ENCODE results near the gene KDM5B. TPM values are rescaled to one million over a fixed set of nuclear protein-coding genes. Genes with fewer than 3 reads are reported as not detected.
A peak's percentile ranks its signal among the peaks of the same experiment; 100 is the strongest.
"Not testable (repeated sequence)": the region's sequence is repeated elsewhere in the genome, so short reads cannot be mapped to it uniquely, and the experiment has no call there.

KDM5B gene
- total and polyA plus RNA-seq, 3 experiments from 2014 or later, result 14.2 to 22.7 (median 18.6) TPM

- H3K4me1 Mint-ChIP-seq, result no peaks in the 10 kb centered on the region
- DNase-seq, result no peak
- POLR2A ChIA-PET, result no interaction called here
Observed at GRCh38 chr1:202742496-202742895, 65.7 kb downstream of the KDM5B start.

GRCh38 chr1:202733251-202733650 lies 75.0 kb downstream of the KDM5B start:
- ChIA-PET POLR2A (no interaction called here), CTCF (interaction anchor here (1.2 to 1.9 kb wide), 2 partner anchors 10 to 13 kb away, joined by 3 to 4 read pairs; no protein-coding TSS in a partner anchor)
- Histone ChIP-seq H3K9me3 (ENCODE audit: low read length) (no peaks in the 10 kb centered on the region), H3K4me3 (ENCODE audit: low read length) (no peak overlapping the region), H3K27me3 (ENCODE audit: insufficient read depth, low read length, poor library complexity, severe bottlenecking) (no peaks in the 10 kb centered on the region), H3K27ac (ENCODE audit: low read depth, low read length) (no peak overlapping the region), H3K4me1 (ENCODE audit: insufficient read depth, low read length) (no peaks in the 10 kb centered on the region), H3K36me3 (ENCODE audit: insufficient read depth, low read length) (peaks cover 39% of the 10 kb centered on the region)
- peak overlapping the region in 1 of 8 donors; percentile 48 for H3K27ac Mint-ChIP-seq
- no peaks in the 10 kb centered on the region for H3K27me3 Mint-ChIP-seq
- no peak overlapping the region for H3K4me3 Mint-ChIP-seq
- no peaks in the 10 kb centered on the region for H3K9me3 Mint-ChIP-seq
- H3K36me3 Mint-ChIP-seq, result peaks cover 7 to 86% (median 47%) of the 10 kb centered on the region in 3 donors
- no peak for DNase-seq
- no peaks in the 10 kb centered on the region for H3K4me1 Mint-ChIP-seq

More at GRCh38 chr1:202742496-202742895, 65.7 kb downstream of the KDM5B start:
- no peak overlapping the region for H3K4me3 Mint-ChIP-seq
- Histone ChIP-seq H3K27ac (ENCODE audit: low read depth, low read length) (no peak overlapping the region), H3K27me3 (ENCODE audit: insufficient read depth, low read length, poor library complexity, severe bottlenecking) (no peaks in the 10 kb centered on the region), H3K36me3 (ENCODE audit: insufficient read depth, low read length) (peaks cover 48% of the 10 kb centered on the region), H3K4me1 (ENCODE audit: insufficient read depth, low read length) (no peaks in the 10 kb centered on the region), H3K9me3 (ENCODE audit: low read length) (no peaks in the 10 kb centered on the region), H3K4me3 (ENCODE audit: low read length) (no peak overlapping the region)
- no peaks in the 10 kb centered on the region for H3K27me3 Mint-ChIP-seq
- H3K27ac Mint-ChIP-seq, result no peak overlapping the region
- H3K36me3 Mint-ChIP-seq, result peaks cover 14 to 73% (median 37%) of the 10 kb centered on the region in 3 donors
- CTCF ChIA-PET, result no interaction called here
- H3K9me3 Mint-ChIP-seq, result peaks cover 0 to 2% (median 0%) of the 10 kb centered on the region in 5 donors

- Mint-ChIP-seq H3K4me1 (no peaks in the 10 kb centered on the region), H3K9me3 (no peaks in the 10 kb centered on the region), H3K4me3 (no peak overlapping the region), H3K27me3 (no peaks in the 10 kb centered on the region), H3K27ac (no peak overlapping the region), H3K36me3 (peaks cover 8 to 74% (median 42%) of the 10 kb centered on the region in 3 donors)
- POLR2A ChIA-PET, result no interaction called here
- no peaks in the 10 kb centered on the region for H3K9me3 ChIP-seq (ENCODE audit: low read length)
- CTCF ChIA-PET, result interaction anchor here (2.8 kb wide), 1 partner anchor 9 kb away, joined by 16 read pairs; no protein-coding TSS in a partner anchor
- no peaks in the 10 kb centered on the region for H3K4me1 ChIP-seq (ENCODE audit: insufficient read depth, low read length)
- no peaks in the 10 kb centered on the region for H3K27me3 ChIP-seq (ENCODE audit: insufficient read depth, low read length, poor library complexity, severe bottlenecking)
- DNase-seq, result no peak
- peaks cover 19% of the 10 kb centered on the region for H3K36me3 ChIP-seq (ENCODE audit: insufficient read depth, low read length)
- H3K27ac ChIP-seq (ENCODE audit: low read depth, low read length), result no peak overlapping the region
- H3K4me3 ChIP-seq (ENCODE audit: low read length), result no peak overlapping the region
Observed at GRCh38 chr1:202728951-202729350, 79.3 kb downstream of the KDM5B start.

GRCh38 chr1:202725526-202725925 lies 82.7 kb downstream of the KDM5B start:
- Mint-ChIP-seq H3K9me3 (no peaks in the 10 kb centered on the region), H3K4me1 (no peaks in the 10 kb centered on the region), H3K27me3 (no peaks in the 10 kb centered on the region), H3K4me3 (no peak overlapping the region), H3K36me3 (peaks cover 8 to 40% (median 27%) of the 10 kb centered on the region in 3 donors), H3K27ac (peak overlapping the region in 1 of 8 donors; percentile 60)
- Histone ChIP-seq H3K4me1 (ENCODE audit: insufficient read depth, low read length) (no peaks in the 10 kb centered on the region), H3K36me3 (ENCODE audit: insufficient read depth, low read length) (peaks cover 9% of the 10 kb centered on the region), H3K9me3 (ENCODE audit: low read length) (no peaks in the 10 kb centered on the region), H3K4me3 (ENCODE audit: low read length) (no peak overlapping the region), H3K27ac (ENCODE audit: low read depth, low read length) (no peak overlapping the region), H3K27me3 (ENCODE audit: insufficient read depth, low read length, poor library complexity, severe bottlenecking) (no peaks in the 10 kb centered on the region)
- DNase-seq, result no peak
- ChIA-PET POLR2A (no interaction called here), CTCF (interaction anchor here (1.6 kb wide), 1 partner anchor 532 kb away, joined by 4 read pairs; the partner anchor contains the start of gene LGR6)

GRCh38 chr1:202723708-202724107 lies 84.5 kb downstream of the KDM5B start:
- Histone ChIP-seq H3K36me3 (ENCODE audit: insufficient read depth, low read length) (no peaks in the 10 kb centered on the region), H3K9me3 (ENCODE audit: low read length) (no peaks in the 10 kb centered on the region), H3K27ac (ENCODE audit: low read depth, low read length) (no peak overlapping the region), H3K27me3 (ENCODE audit: insufficient read depth, low read length, poor library complexity, severe bottlenecking) (no peaks in the 10 kb centered on the region), H3K4me1 (ENCODE audit: insufficient read depth, low read length) (no peaks in the 10 kb centered on the region), H3K4me3 (ENCODE audit: low read length) (no peak overlapping the region)
- Mint-ChIP-seq H3K4me3 (no peak overlapping the region), H3K27ac (peak overlapping the region in 2 of 8 donors; percentile 2 to 44), H3K9me3 (no peaks in the 10 kb centered on the region), H3K27me3 (no peaks in the 10 kb centered on the region), H3K4me1 (peaks cover 0 to 4% (median 1%) of the 10 kb centered on the region in 3 donors), H3K36me3 (peaks cover 4 to 22% (median 10%) of the 10 kb centered on the region in 3 donors)
- no peak for DNase-seq
- CTCF ChIA-PET, result interaction anchor here (1.0 kb wide), 1 partner anchor 9 kb away, joined by 4 read pairs; no protein-coding TSS in a partner anchor
- POLR2A ChIA-PET, result no interaction called here

- H3K9me3 Mint-ChIP-seq; H3K4me1 Mint-ChIP-seq; DNase-seq; H3K36me3 ChIP-seq (ENCODE audit: insufficient read depth, low read length); H3K9me3 ChIP-seq (ENCODE audit: low read length); POLR2A ChIA-PET; H3K27me3 ChIP-seq (ENCODE audit: insufficient read depth, low read length, poor library complexity, severe bottlenecking); H3K27me3 Mint-ChIP-seq; H3K27ac Mint-ChIP-seq; H3K4me3 Mint-ChIP-seq; H3K4me3 ChIP-seq (ENCODE audit: low read length); H3K27ac ChIP-seq (ENCODE audit: low read depth, low read length); H3K4me1 ChIP-seq (ENCODE audit: insufficient read depth, low read length): not testable (repeated sequence)
- CTCF ChIA-PET, result interaction anchor here (1.0 kb wide), 1 partner anchor 9 kb away, joined by 4 read pairs; no protein-coding TSS in a partner anchor
- peaks cover 0 to 15% (median 5%) of the 10 kb centered on the region in 3 donors for H3K36me3 Mint-ChIP-seq
Observed at GRCh38 chr1:202723046-202723445, 85.2 kb downstream of the KDM5B start.

- Mint-ChIP-seq H3K27me3 (peaks cover 10 to 30% of the 10 kb centered on the region in 2 donors), H3K4me3 (no peak overlapping the region), H3K4me1 (peaks cover 0 to 4% (median 1%) of the 10 kb centered on the region in 3 donors), H3K9me3 (no peaks in the 10 kb centered on the region), H3K27ac (no peak overlapping the region), H3K36me3 (no peaks in the 10 kb centered on the region)
- H3K36me3 ChIP-seq (ENCODE audit: insufficient read depth, low read length), result no peaks in the 10 kb centered on the region
- no peaks in the 10 kb centered on the region for H3K9me3 ChIP-seq (ENCODE audit: low read length)
- H3K4me1 ChIP-seq (ENCODE audit: insufficient read depth, low read length), result no peaks in the 10 kb centered on the region
- CTCF ChIA-PET, result interaction anchor here (1.2 to 4.2 kb wide), 2 partner anchors 282 to 373 kb away, joined by 4 to 35 read pairs; partner anchors contain the start of gene UBE2T
- DNase-seq, result no peak
- no peak overlapping the region for H3K4me3 ChIP-seq (ENCODE audit: low read length)
- POLR2A ChIA-PET, result no interaction called here
- no peak overlapping the region for H3K27ac ChIP-seq (ENCODE audit: low read depth, low read length)
- peaks cover 7% of the 10 kb centered on the region for H3K27me3 ChIP-seq (ENCODE audit: insufficient read depth, low read length, poor library complexity, severe bottlenecking)
Observed at GRCh38 chr1:202716654-202717053, 91.6 kb downstream of the KDM5B start.

- peaks cover 14% of the 10 kb centered on the region for H3K27me3 ChIP-seq (ENCODE audit: insufficient read depth, low read length, poor library complexity, severe bottlenecking)
- POLR2A ChIA-PET; CTCF ChIA-PET; H3K9me3 ChIP-seq (ENCODE audit: low read length); H3K4me3 Mint-ChIP-seq; H3K4me1 Mint-ChIP-seq; H3K36me3 ChIP-seq (ENCODE audit: insufficient read depth, low read length); H3K9me3 Mint-ChIP-seq; H3K27ac ChIP-seq (ENCODE audit: low read depth, low read length); DNase-seq; H3K27ac Mint-ChIP-seq; H3K4me1 ChIP-seq (ENCODE audit: insufficient read depth, low read length); H3K36me3 Mint-ChIP-seq; H3K4me3 ChIP-seq (ENCODE audit: low read length): not testable (repeated sequence)
- peaks cover 20 to 44% of the 10 kb centered on the region in 2 donors for H3K27me3 Mint-ChIP-seq
Observed at GRCh38 chr1:202714202-202714601, 94.0 kb downstream of the KDM5B start.

Measured in CD8-positive, alpha-beta memory T cell (primary cell).